Measurements from ENCODE around the gene OR2S2. TPM values are rescaled to one million over a fixed set of nuclear protein-coding genes. Genes with fewer than 3 reads are reported as not detected.
"Not testable (repeated sequence)": the region's sequence is repeated elsewhere in the genome, so short reads cannot be mapped to it uniquely, and the experiment has no call there.

Gene OR2S2
- total RNA-seq, 1 experiment from 2014 or later: not detected

DNA sequence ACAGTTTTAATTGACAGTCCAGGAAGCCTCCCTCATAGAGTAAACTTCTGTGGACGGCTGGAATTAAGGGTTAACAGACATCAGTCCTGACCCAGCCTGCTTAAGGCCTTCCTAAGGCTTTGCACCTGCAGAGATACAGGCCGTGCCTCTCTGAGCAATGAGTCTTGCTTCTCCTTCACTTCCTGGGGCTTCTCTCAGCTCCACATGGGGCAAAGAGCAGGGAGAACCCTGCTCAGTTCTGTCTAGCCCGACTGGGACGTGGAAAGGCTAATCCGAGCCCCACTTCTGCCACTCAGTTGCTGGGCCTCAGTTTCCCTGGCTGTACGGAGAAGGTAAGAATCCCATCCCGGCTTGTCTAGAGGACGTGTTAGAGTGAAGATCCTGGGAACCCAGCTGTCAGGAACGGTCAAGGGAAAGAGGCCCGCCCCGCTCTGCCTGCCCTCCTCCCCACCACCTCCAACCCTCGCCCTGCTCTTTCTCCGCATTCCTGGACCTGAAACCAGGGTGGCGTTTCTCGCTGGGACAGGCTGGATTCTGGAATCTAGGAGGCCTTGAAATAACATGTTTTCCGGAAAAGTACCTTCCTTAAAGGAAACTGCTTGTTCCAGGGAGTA, 42.2 kb downstream of the OR2S2 start:
- H2AFZ ChIP-seq (ENCODE audit: low read length): no peak overlapping the region
- no peak overlapping the region for H3K9ac ChIP-seq (ENCODE audit: low read length)
- POLR2A ChIA-PET (ENCODE audit: unreplicated experiment): no interaction called here
- no peaks in the 10 kb centered on the region for H3F3A ChIP-seq (ENCODE audit: low read length, unreplicated experiment)
- no TSS peak for BruUV-seq (replicated peaks)
- no peaks in the 10 kb centered on the region for H3K79me2 ChIP-seq (ENCODE audit: low read length)
- H4K20me1 ChIP-seq (ENCODE audit: low read length): no peaks in the 10 kb centered on the region
- H3K27me3 ChIP-seq (ENCODE audit: low read length): no peaks in the 10 kb centered on the region
- H3K36me3 ChIP-seq (ENCODE audit: low read depth, low read length): no peaks in the 10 kb centered on the region
- CTCF ChIA-PET: interaction anchor here (0.6 kb wide), 1 partner anchor 88 kb away, joined by 6 read pairs; no protein-coding TSS in a partner anchor
- no peak overlapping the region for H3K4me2 ChIP-seq (ENCODE audit: low read length)
- no peak for TF ChIP-seq CTCF (conservative IDR thresholded peaks at IDR 0.05; ENCODE audit: low read depth, low read length)
- no peak for TF ChIP-seq EZH2phosphoT487 (IDR thresholded peaks at IDR 0.05; ENCODE audit: borderline replicate concordance, low read length)
- DNase-seq (no peak), ATAC-seq (no peak)
- no peak overlapping the region for H3K27ac ChIP-seq (ENCODE audit: low read length)
- H3K4me1 ChIP-seq (ENCODE audit: insufficient read depth, low read length): peaks cover 15% of the 10 kb centered on the region
- H3K9me3 ChIP-seq (ENCODE audit: low read length): no peaks in the 10 kb centered on the region
- H3K4me3 ChIP-seq (ENCODE audit: low read length): no peak overlapping the region
- H3K9me2 ChIP-seq (replicated peaks; ENCODE audit: low read length): no peaks in the 10 kb centered on the region
- intact Hi-C loops (cut with micrococcal nuclease): no loop called here

GRCh38 chr9:35914301-35914807, 43.6 kb downstream of the OR2S2 start:
- ChIA-PET CTCF (no interaction called here), POLR2A (ENCODE audit: unreplicated experiment) (no interaction called here)
- intact Hi-C loops (cut with micrococcal nuclease): no loop called here
- no peak; the same call in 1 of the 2 replicates for ATAC-seq
- Histone ChIP-seq H3K4me2 (ENCODE audit: low read length) (no peak overlapping the region), H3K4me1 (ENCODE audit: insufficient read depth, low read length) (peaks cover 22% of the 10 kb centered on the region), H3K36me3 (ENCODE audit: low read depth, low read length) (no peaks in the 10 kb centered on the region), H3F3A (ENCODE audit: low read length, unreplicated experiment) (no peaks in the 10 kb centered on the region), H2AFZ (ENCODE audit: low read length) (no peak overlapping the region), H3K27me3 (ENCODE audit: low read length) (no peaks in the 10 kb centered on the region), H3K4me3 (ENCODE audit: low read length) (no peak overlapping the region), H3K9ac (ENCODE audit: low read length) (no peak overlapping the region), H4K20me1 (ENCODE audit: low read length) (no peaks in the 10 kb centered on the region), H3K9me3 (ENCODE audit: low read length) (no peaks in the 10 kb centered on the region), H3K79me2 (ENCODE audit: low read length) (no peaks in the 10 kb centered on the region), H3K27ac (ENCODE audit: low read length) (no peak overlapping the region), H3K9me2 (replicated peaks; ENCODE audit: low read length) (no peaks in the 10 kb centered on the region)
- no peak for TF ChIP-seq EZH2 (IDR thresholded peaks at IDR 0.05; ENCODE audit: low read length, unreplicated experiment)
- TF ChIP-seq EZH2phosphoT487 (IDR thresholded peaks at IDR 0.05; ENCODE audit: borderline replicate concordance, low read length): no peak
- TF ChIP-seq CTCF (conservative IDR thresholded peaks at IDR 0.05; ENCODE audit: low read depth, low read length): no peak
- no peak for DNase-seq
- BruUV-seq (replicated peaks): no TSS peak

DNA sequence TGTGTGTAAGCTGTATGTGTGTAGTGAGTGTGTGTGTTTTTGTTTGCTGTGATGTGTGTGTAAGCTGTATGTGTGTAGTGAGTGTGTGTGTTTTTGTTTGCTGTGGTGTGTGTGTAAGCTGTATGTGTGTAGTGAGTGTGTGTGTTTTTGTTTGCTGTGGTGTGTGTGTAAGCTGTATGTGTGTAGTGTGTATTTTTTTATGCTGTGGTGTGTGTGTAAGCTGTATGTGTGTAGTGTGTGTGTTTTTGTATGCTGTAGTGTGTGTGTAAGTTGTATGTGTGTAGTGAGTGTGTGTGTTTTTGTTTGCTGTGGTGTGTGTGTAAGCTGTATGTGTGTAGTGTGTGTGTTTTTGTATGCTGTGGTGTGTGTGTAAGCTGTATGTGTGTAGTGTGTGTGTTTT, 44.5 kb downstream of the OR2S2 start:
- peaks cover 31% of the 10 kb centered on the region for H3K4me1 ChIP-seq (ENCODE audit: insufficient read depth, low read length)
- intact Hi-C loops (cut with micrococcal nuclease); H3F3A ChIP-seq (ENCODE audit: low read length, unreplicated experiment); H2AFZ ChIP-seq (ENCODE audit: low read length); H3K4me2 ChIP-seq (ENCODE audit: low read length); H3K27ac ChIP-seq (ENCODE audit: low read length); H3K9me3 ChIP-seq (ENCODE audit: low read length); H3K9ac ChIP-seq (ENCODE audit: low read length); ATAC-seq; DNase-seq; H3K27me3 ChIP-seq (ENCODE audit: low read length); BruUV-seq (replicated peaks); H3K9me2 ChIP-seq (replicated peaks; ENCODE audit: low read length); H4K20me1 ChIP-seq (ENCODE audit: low read length); H3K4me3 ChIP-seq (ENCODE audit: low read length); H3K79me2 ChIP-seq (ENCODE audit: low read length); H3K36me3 ChIP-seq (ENCODE audit: low read depth, low read length); POLR2A ChIA-PET (ENCODE audit: unreplicated experiment); CTCF ChIA-PET: not testable (repeated sequence)
